ENCODE results near the gene CHDH.

The CHDH gene

GRCh38 chr3:53820084-53820483 lies 26.1 kb downstream of the CHDH start:
- no peak for TF ChIP-seq CTCF (IDR thresholded peaks at IDR 0.05; ENCODE audit: unreplicated experiment in 3 of 3)

GRCh38 chr3:53819163-53819868 lies 26.9 kb downstream of the CHDH start:
- no peak for TF ChIP-seq CTCF (IDR thresholded peaks at IDR 0.05; ENCODE audit: unreplicated experiment in 3 of 3)

More at GRCh38 chr3:53820084-53820483, 26.1 kb downstream of the CHDH start:
- H3K27ac Mint-ChIP-seq: no peak overlapping the region
- H3K9me3 Mint-ChIP-seq: no peaks in the 10 kb centered on the region
- no peaks in the 10 kb centered on the region for H3K27me3 Mint-ChIP-seq (ENCODE audit: low read depth)
- H3K4me1 Mint-ChIP-seq: peaks cover 14% of the 10 kb centered on the region
- no peak overlapping the region for H3K4me3 Mint-ChIP-seq
- no peaks in the 10 kb centered on the region for H3K36me3 Mint-ChIP-seq (ENCODE audit: low read depth)

DNA sequence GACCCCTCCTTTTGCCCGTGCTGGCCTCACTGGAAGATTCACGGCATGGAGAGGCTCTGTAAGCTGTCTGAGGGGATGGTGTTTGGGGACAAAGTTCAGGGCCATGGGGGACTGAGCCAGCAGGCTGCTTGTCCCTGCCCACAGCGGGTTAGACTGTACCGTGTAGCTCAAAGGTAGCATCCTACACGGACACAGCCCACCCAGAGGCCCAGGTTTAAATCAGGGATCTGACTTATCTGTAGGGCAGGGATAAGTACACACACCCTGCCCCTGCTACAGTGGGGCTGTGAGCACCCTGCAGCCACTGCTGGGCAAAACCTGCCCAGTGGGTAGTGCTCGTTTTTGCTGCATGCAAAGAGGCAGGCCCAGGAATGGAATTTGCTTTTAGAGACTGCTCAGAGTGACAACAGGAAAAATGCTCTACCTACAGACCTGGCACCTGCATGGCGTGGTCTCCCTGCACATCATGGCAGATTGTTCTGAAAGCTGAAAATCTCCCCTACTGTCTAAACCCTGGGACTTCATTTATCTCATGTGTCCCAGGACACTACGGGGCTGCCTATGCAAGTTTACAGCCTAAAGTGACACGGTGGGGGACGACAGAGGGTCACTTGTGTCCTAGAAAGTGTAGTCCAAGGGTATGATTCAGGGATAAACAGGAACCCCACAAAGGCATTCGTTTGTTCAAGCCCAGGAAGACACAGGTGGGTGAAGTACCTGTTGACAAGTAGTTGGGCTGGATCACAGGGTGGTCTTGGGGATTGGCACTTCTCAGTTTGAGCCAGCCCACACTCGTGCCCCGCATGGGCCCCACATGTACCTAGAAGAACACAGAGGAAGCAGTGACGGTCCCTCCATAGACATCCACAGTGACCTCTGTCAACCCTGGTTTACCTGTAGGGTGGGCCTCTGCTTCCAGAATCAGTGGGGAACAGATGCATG lies 27.7 kb downstream of the CHDH start:
- no peaks in the 10 kb centered on the region for H3K9me3 Mint-ChIP-seq
- H3K27ac Mint-ChIP-seq: no peak overlapping the region
- peaks cover 14% of the 10 kb centered on the region for H3K4me1 Mint-ChIP-seq
- TF ChIP-seq CTCF (IDR thresholded peaks at IDR 0.05; ENCODE audit: unreplicated experiment in 3 of 3): no peak
- no peaks in the 10 kb centered on the region for H3K27me3 Mint-ChIP-seq (ENCODE audit: low read depth)
- H3K4me3 Mint-ChIP-seq: no peak overlapping the region
- H3K36me3 Mint-ChIP-seq (ENCODE audit: low read depth): no peaks in the 10 kb centered on the region

More at GRCh38 chr3:53819163-53819868, 26.9 kb downstream of the CHDH start:
- H3K4me1 Mint-ChIP-seq: peaks cover 14% of the 10 kb centered on the region
- no peaks in the 10 kb centered on the region for H3K36me3 Mint-ChIP-seq (ENCODE audit: low read depth)
- no peak overlapping the region for H3K4me3 Mint-ChIP-seq
- no peaks in the 10 kb centered on the region for H3K9me3 Mint-ChIP-seq
- H3K27ac Mint-ChIP-seq: no peak overlapping the region
- no peaks in the 10 kb centered on the region for H3K27me3 Mint-ChIP-seq (ENCODE audit: low read depth)

DNA sequence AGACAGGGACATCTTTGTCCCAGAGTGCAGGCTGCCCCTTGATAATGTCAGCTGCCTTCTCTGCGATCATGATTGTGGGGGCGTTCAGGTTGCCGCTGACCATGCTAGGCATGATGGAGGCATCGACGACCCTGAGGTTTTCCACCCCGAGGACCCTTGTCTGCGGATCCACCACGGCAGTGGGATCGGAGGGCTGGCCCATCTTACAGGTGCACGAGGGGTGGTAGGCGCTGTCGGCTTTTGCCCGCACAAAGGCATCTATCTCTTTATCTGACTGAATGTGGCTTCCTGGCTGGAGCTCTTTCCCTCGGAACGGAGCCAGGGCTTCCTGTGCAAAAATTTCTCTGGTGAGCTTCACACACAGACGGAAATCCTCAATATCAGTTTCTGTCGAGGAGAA lies 28.4 kb downstream of the CHDH start:
- Mint-ChIP-seq H3K9me3 (no peaks in the 10 kb centered on the region), H3K4me1 (peaks cover 14% of the 10 kb centered on the region), H3K4me3 (no peak overlapping the region), H3K27me3 (ENCODE audit: low read depth) (no peaks in the 10 kb centered on the region), H3K27ac (no peak overlapping the region), H3K36me3 (ENCODE audit: low read depth) (no peaks in the 10 kb centered on the region)
- TF ChIP-seq CTCF (IDR thresholded peaks at IDR 0.05; ENCODE audit: unreplicated experiment in 3 of 3): no peak

- Mint-ChIP-seq H3K4me1 (peaks cover 14% of the 10 kb centered on the region), H3K27me3 (ENCODE audit: low read depth) (no peaks in the 10 kb centered on the region), H3K9me3 (no peaks in the 10 kb centered on the region), H3K4me3 (no peak overlapping the region), H3K27ac (no peak overlapping the region), H3K36me3 (ENCODE audit: low read depth) (no peaks in the 10 kb centered on the region)
- TF ChIP-seq CTCF (IDR thresholded peaks at IDR 0.05; ENCODE audit: unreplicated experiment in 3 of 3): no peak
Observed at GRCh38 chr3:53817211-53817610, 29.0 kb downstream of the CHDH start.
